Smooth muscle cell (in vitro differentiated cells): ENCODE data around the gene MPHOSPH9. TPM values are rescaled to one million over a fixed set of nuclear protein-coding genes. Genes with fewer than 3 reads are reported as not detected.

ENCODE experiments used
- DNase-seq: peaks from one replicate; lab custom pipeline; 2025; ENCODE audit not compliant: unreplicated experiment; lab: John Stamatoyannopoulos, UW
- H2AFZ ChIP-seq: fragments of 200-600 bp; sonication (generic); 2 replicates; pipeline ENCODE4 v1.6.0; 2016; ENCODE audit warnings: antibody characterized with exemption, low read depth, mild to moderate bottlenecking
- H3F3A ChIP-seq: fragments of 200-600 bp; sonication (generic); 2 replicates; pipeline ENCODE4 v1.6.0; 2017; ENCODE audit warnings: antibody characterized with exemption, low read depth
- H3K27ac ChIP-seq: fragments of 200-600 bp; sonication (generic); 2 replicates; pipeline ENCODE4 v1.5.1; 2016; ENCODE audit warnings: low read depth, mild to moderate bottlenecking
- H3K27me3 ChIP-seq: fragments of 200-600 bp; sonication (generic); 2 replicates; pipeline ENCODE4 v1.6.1; 2016; ENCODE audit warnings: low read depth, mild to moderate bottlenecking
- H3K36me3 ChIP-seq: fragments of 200-600 bp; sonication (generic); 2 replicates; pipeline ENCODE4 v1.5.1; 2016; ENCODE audit warnings: low read depth
- H3K4me1 ChIP-seq: fragments of 200-600 bp; sonication (generic); 2 replicates; pipeline ENCODE4 v1.5.1; 2016; ENCODE audit warnings: low read depth
- H3K4me2 ChIP-seq: fragments of 200-600 bp; sonication (generic); 2 replicates; pipeline ENCODE4 v1.6.0; 2016; ENCODE audit warnings: mild to moderate bottlenecking
- H3K4me3 ChIP-seq: fragments of 200-600 bp; sonication (generic); 2 replicates; pipeline ENCODE4 v1.5.1; 2016; ENCODE audit warnings: mild to moderate bottlenecking
- H3K79me2 ChIP-seq: fragments of 200-600 bp; sonication (generic); 2 replicates; pipeline ENCODE4 v1.6.0; 2016; ENCODE audit warnings: low read depth, mild to moderate bottlenecking
- H3K9ac ChIP-seq: fragments of 200-600 bp; sonication (generic); 2 replicates; pipeline ENCODE4 v1.6.0; 2016; ENCODE audit warnings: low read depth
- H3K9me3 ChIP-seq: fragments of 200-600 bp; sonication (generic); replicated peaks from 2 replicates; pipeline ENCODE4 v1.5.1; 2016; ENCODE audit warnings: low read depth
- H4K20me1 ChIP-seq: fragments of 200-600 bp; sonication (generic); 2 replicates; pipeline ENCODE4 v1.6.0; 2016; ENCODE audit warnings: low read depth
- WGBS: methylation state at CpG from one replicate; pipeline ENCODE4 v1.1.7; 2016; ENCODE audit warnings: low lambda C conversion rate; 5-methylcytosine and 5-hydroxymethylcytosine counted together
- polyA plus RNA-seq: library from polyadenylated mRNA; unstranded; fragments of >200 nt; fragmentation: Nextera tagmentation; extraction: Ambion mirVana; gene quantifications from 2 replicates; pipeline ENCODE4 v1.2.1, GENCODE V29; 2016
- total RNA-seq: library from RNA; depleted of rRNA; stranded (reverse); fragments of >200 nt; gene quantifications from 2 replicates; pipeline ENCODE4 v1.2.3, GENCODE V29; 2014
- TF ChIP-seq, protein P1 (sequence below): fragments of 200-600 bp; sonication (generic); IDR thresholded peaks from 2 replicates; pipeline ENCODE4 v1.5.1; 2017; ENCODE audit warnings: borderline replicate concordance, mild to moderate bottlenecking, antibody characterized with exemption; ENCODE audit not compliant: insufficient read depth, poor library complexity, severe bottlenecking

The MPHOSPH9 gene
- total and polyA plus RNA-seq, 2 experiments from 2014 or later = 7.4 to 70.8 TPM

DNA sequence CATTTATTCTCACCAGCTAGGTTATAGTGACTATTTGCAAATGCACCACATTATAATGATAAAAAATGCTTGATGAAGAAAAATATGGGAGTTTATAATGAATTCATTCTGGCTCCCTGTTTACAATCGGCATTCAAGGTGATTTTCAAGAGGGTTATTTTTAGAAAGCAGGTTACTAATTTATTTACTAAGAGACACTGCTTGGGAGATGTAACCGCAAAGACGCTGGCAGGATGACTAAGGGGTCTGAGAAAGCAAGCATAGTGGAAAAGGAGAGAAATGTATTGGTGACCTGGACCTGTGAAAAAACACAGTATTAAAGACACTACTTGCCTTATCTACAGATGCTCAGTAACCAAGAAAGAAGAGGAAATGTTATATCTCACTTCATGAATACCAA, 68.7 kb downstream of the MPHOSPH9 start:
- H4K20me1 ChIP-seq = no peaks in the 10 kb centered on the region
- no peaks in the 10 kb centered on the region for H3K9me3 ChIP-seq
- no peaks in the 10 kb centered on the region for H3K4me1 ChIP-seq
- H3K27ac ChIP-seq = no peak overlapping the region
- TF ChIP-seq, protein P1, sequence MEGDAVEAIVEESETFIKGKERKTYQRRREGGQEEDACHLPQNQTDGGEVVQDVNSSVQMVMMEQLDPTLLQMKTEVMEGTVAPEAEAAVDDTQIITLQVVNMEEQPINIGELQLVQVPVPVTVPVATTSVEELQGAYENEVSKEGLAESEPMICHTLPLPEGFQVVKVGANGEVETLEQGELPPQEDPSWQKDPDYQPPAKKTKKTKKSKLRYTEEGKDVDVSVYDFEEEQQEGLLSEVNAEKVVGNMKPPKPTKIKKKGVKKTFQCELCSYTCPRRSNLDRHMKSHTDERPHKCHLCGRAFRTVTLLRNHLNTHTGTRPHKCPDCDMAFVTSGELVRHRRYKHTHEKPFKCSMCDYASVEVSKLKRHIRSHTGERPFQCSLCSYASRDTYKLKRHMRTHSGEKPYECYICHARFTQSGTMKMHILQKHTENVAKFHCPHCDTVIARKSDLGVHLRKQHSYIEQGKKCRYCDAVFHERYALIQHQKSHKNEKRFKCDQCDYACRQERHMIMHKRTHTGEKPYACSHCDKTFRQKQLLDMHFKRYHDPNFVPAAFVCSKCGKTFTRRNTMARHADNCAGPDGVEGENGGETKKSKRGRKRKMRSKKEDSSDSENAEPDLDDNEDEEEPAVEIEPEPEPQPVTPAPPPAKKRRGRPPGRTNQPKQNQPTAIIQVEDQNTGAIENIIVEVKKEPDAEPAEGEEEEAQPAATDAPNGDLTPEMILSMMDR = no peak
- WGBS = 82% methylated on average over 3 of the region's 3 CpGs
- no peaks in the 10 kb centered on the region for H3K27me3 ChIP-seq
- H2AFZ ChIP-seq = no peak overlapping the region
- H3K4me2 ChIP-seq = no peak overlapping the region
- no peaks in the 10 kb centered on the region for H3K36me3 ChIP-seq
- no peak overlapping the region for H3K4me3 ChIP-seq
- H3K9ac ChIP-seq = no peak overlapping the region
- no peaks in the 10 kb centered on the region for H3K79me2 ChIP-seq
- H3F3A ChIP-seq = no peaks in the 10 kb centered on the region
- DNase-seq = no peak

DNA sequence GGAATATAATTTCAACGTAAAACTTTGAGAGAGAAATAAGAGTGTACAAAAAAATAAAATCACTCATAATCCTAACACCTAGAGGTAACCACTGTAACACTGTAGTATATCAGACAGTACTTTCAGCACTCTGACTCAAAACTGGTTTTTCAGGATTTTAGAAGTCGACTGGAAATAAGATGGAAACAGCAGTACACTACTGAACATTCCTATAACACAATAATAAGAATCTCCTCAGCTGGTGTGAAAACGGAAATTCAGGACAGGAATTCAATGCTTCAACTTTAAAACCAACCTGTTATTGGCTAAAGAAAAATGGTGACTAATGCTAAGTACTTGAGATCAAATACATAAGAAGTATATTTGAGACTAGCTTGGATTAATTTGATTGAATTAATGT, 69.7 kb downstream of the MPHOSPH9 start:
- TF ChIP-seq, protein P1 = no peak
- H3K27ac ChIP-seq = no peak overlapping the region
- H3K27me3 ChIP-seq = no peaks in the 10 kb centered on the region
- no peaks in the 10 kb centered on the region for H3K79me2 ChIP-seq
- no peaks in the 10 kb centered on the region for H3F3A ChIP-seq
- 78% methylated on average over 3 of the region's 3 CpGs for WGBS
- H3K4me1 ChIP-seq = no peaks in the 10 kb centered on the region
- no peak overlapping the region for H2AFZ ChIP-seq
- H3K36me3 ChIP-seq = no peaks in the 10 kb centered on the region
- H3K9ac ChIP-seq = no peak overlapping the region
- H3K9me3 ChIP-seq = no peaks in the 10 kb centered on the region
- no peak overlapping the region for H3K4me3 ChIP-seq
- H3K4me2 ChIP-seq = no peak overlapping the region
- DNase-seq = no peak
- H4K20me1 ChIP-seq = no peaks in the 10 kb centered on the region

DNA sequence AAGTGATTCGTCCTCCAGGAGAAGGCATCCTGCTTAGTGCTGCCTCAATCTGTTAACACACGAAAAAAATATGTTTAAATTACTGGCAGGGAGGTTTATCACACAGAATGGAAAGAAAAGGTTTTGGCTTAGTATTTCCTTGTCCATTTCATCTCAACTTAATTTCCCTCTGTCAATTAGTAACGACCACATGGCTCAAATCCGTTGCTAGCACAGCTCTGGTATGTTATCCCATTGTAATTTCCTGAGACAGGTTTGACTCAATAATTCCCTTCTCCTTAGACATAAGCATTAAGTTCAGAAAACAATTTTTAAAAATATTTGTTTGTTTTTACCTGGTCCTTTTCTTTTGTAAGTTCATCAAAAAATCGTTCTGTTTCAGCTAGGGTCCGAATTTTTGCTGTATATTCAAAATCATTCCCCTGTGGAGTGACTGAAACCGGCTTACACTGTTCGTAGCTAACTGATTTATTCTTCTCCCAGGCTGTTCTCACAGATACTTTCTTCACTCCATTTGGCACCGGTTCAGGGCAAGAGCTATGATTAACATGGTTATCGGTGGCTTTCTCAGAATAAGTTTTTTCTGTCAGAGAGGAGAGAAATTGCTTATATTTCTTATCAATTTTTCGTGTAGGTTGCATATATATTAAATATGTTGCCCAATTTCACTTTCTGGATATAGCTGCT, 72.0 kb downstream of the MPHOSPH9 start:
- no peaks in the 10 kb centered on the region for H3K27me3 ChIP-seq
- no peaks in the 10 kb centered on the region for H3K9me3 ChIP-seq
- DNase-seq = no peak
- no peak overlapping the region for H3K9ac ChIP-seq
- no peaks in the 10 kb centered on the region for H3K36me3 ChIP-seq
- no peak overlapping the region for H3K4me3 ChIP-seq
- H3K4me1 ChIP-seq = no peaks in the 10 kb centered on the region
- no peak overlapping the region for H3K27ac ChIP-seq
- no peaks in the 10 kb centered on the region for H3F3A ChIP-seq
- H4K20me1 ChIP-seq = no peaks in the 10 kb centered on the region
- WGBS = 83% methylated on average over 11 of the region's 11 CpGs
- H2AFZ ChIP-seq = no peak overlapping the region
- no peaks in the 10 kb centered on the region for H3K79me2 ChIP-seq
- TF ChIP-seq, protein P1 = no peak
- H3K4me2 ChIP-seq = no peak overlapping the region

DNA sequence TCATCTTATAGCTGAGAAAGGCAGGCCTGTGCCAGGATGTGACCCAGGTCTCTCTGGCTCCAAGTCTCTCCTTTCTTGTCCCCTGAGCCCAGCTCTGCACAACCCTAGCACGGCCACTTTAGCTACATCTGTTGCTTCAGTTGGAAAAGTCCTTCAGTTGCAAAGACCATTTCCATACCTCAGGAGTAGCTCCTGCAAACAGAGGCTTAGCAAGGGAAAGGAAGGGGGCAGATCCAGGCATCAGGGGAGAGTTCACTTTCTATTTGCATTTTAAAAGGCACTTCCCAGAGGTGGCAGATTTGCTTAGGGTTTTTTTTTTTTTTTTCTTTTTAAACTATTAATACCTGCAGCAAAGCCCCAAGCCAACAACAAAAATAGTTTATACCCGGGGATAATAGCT, 79.0 kb downstream of the MPHOSPH9 start:
- WGBS = 73% methylated on average over 2 of the region's 2 CpGs
- no peaks in the 10 kb centered on the region for H3K4me1 ChIP-seq
- peaks cover 12% of the 10 kb centered on the region for H3F3A ChIP-seq
- H3K4me2 ChIP-seq = no peak overlapping the region
- H3K36me3 ChIP-seq = no peaks in the 10 kb centered on the region
- H2AFZ ChIP-seq = no peak overlapping the region
- no peaks in the 10 kb centered on the region for H3K9me3 ChIP-seq
- TF ChIP-seq, protein P1 = no peak
- no peak for DNase-seq
- no peak overlapping the region for H3K9ac ChIP-seq
- H3K4me3 ChIP-seq = no peak overlapping the region
- no peaks in the 10 kb centered on the region for H3K27me3 ChIP-seq
- H4K20me1 ChIP-seq = peaks cover under 1% of the 10 kb centered on the region
- H3K27ac ChIP-seq = no peak overlapping the region
- H3K79me2 ChIP-seq = no peaks in the 10 kb centered on the region
